Activated T-cell treated with anti-CD3 and anti-CD28 coated beads, Interleukin-2, amount 50 U/mL, for 72 hours (primary cell): Measurements from ENCODE around the gene BTBD9. TPM values are rescaled to one million over a fixed set of nuclear protein-coding genes. Genes with fewer than 3 reads are reported as not detected.
A peak's percentile ranks its signal among the peaks of the same experiment; 100 is the strongest.

ENCODE experiments used
- ATAC-seq, 2 donors: fragments of 150-1000 bp; cut with Tn5 transposase; replicated peaks in 1 of 2; 2 replicates each; pipeline ENCODE4 v1.10.0; 2021; ENCODE audit warnings: moderate library complexity in 2 of 2, mild to moderate bottlenecking in 1 of 2
- DNase-seq, 2 donors: peaks; one replicate each; pipeline ENCODE4 v3.0.0; 2021 to 2022; ENCODE audit warnings: mixed read lengths in 1 of 2
- H3K27ac Mint-ChIP-seq: one replicate; pipeline ENCODE4 v1.8.0; 2022; ENCODE audit warnings: mild to moderate bottlenecking, moderate library complexity, mixed read lengths
- H3K27me3 Mint-ChIP-seq: one replicate; pipeline ENCODE4 v1.8.0; 2022; ENCODE audit warnings: low read depth, mixed read lengths
- H3K36me3 Mint-ChIP-seq, 2 donors: one replicate each; pipeline ENCODE4 v1.8.0; 2022; ENCODE audit warnings: mixed read lengths in 2 of 2, mild to moderate bottlenecking in 1 of 2; ENCODE audit not compliant: insufficient read depth in 2 of 2
- H3K4me1 Mint-ChIP-seq: one replicate; pipeline ENCODE4 v1.8.0; 2022; ENCODE audit warnings: low read depth, mixed read lengths
- H3K4me3 Mint-ChIP-seq, 2 donors: one replicate each; pipeline ENCODE4 v1.8.0; 2022; ENCODE audit warnings: mild to moderate bottlenecking in 2 of 2, mixed read lengths in 2 of 2, moderate library complexity in 2 of 2
- H3K9me3 Mint-ChIP-seq, 2 donors: one replicate each; pipeline ENCODE4 v1.8.0; 2022; ENCODE audit warnings: mixed read lengths in 2 of 2
- total RNA-seq, 2 donors: library from RNA; stranded (reverse); gene quantifications; one replicate each; pipeline ENCODE4 v1.2.3, GENCODE V29; 2022

The BTBD9 gene
- total RNA-seq, 2 donors from 2014 or later: 19.8 to 24.9 TPM

DNA sequence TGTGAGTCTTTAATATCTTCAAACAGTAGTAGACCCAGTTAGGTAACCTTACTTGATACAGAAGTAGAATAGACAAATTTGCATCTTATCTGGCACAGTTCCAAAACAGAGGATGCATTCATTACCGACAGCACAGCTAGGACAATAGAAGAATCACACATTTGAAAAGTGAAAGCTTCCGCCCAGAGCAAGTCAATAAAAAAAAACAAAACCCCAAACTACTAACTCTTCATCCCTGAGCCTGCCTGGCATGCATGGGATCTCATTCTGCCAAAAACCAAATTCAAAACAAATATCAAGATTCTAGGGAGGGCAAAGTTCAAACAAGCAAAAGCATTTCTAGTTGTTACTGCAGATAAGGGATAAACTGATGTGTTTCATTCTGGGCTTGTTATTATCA is 235.4 kb downstream of the BTBD9 start:
- H3K4me1 Mint-ChIP-seq: peaks cover 25% of the 10 kb centered on the region
- peak overlapping the region; percentile 49 for H3K27ac Mint-ChIP-seq
- no peaks in the 10 kb centered on the region for H3K9me3 Mint-ChIP-seq
- peak overlapping the region in 1 of 2 donors; percentile 66 for H3K4me3 Mint-ChIP-seq
- H3K36me3 Mint-ChIP-seq: no peaks in the 10 kb centered on the region
- DNase-seq (no peak), ATAC-seq (peak; percentile 21 to 31)
- H3K27me3 Mint-ChIP-seq: no peaks in the 10 kb centered on the region

DNA sequence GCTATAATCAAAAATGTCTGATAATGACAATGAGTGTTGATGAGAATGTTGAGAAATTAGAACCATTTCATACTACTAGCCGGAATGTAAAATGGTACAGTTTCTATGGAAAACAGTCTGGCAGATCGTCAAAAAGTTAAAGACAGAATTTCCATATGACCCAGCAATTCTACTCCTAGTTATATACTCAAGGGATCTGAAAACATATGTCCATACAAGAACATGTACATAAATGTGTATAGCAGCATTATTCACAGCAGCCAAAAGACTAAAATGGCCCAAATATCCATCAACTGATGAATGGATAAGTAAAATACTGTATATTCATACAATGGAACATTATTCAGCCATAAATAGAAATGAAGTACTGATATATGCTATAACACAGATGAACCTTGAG is 236.2 kb downstream of the BTBD9 start:
- no peaks in the 10 kb centered on the region for H3K27me3 Mint-ChIP-seq
- H3K4me1 Mint-ChIP-seq: peaks cover 25% of the 10 kb centered on the region
- no peak overlapping the region for H3K4me3 Mint-ChIP-seq
- H3K27ac Mint-ChIP-seq: no peak overlapping the region
- no peaks in the 10 kb centered on the region for H3K36me3 Mint-ChIP-seq
- ATAC-seq: no peak
- DNase-seq: no peak
- no peaks in the 10 kb centered on the region for H3K9me3 Mint-ChIP-seq

DNA sequence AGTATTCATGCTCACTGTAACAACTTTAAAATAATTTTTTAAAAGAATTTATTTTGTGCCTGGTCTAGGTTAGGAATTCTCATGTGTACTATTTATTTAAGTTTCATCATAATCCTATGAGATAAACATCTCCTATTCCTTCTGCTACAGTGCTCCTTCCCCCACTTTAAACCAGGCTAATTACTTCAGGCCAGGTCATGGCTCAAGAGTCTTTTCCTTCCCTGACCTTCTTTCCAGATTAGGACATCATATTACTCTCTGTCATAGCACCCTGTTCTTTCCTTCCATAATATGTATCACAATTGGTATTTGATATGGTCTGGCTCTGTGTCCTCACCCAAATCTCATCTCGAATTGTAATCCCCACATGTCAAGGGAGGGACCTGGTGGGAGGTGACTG is 239.0 kb downstream of the BTBD9 start:
- ATAC-seq (no peak), DNase-seq (no peak)
- H3K36me3 Mint-ChIP-seq: no peaks in the 10 kb centered on the region
- H3K27me3 Mint-ChIP-seq: no peaks in the 10 kb centered on the region
- H3K9me3 Mint-ChIP-seq: no peaks in the 10 kb centered on the region
- H3K4me1 Mint-ChIP-seq: peaks cover 19% of the 10 kb centered on the region
- no peak overlapping the region for H3K4me3 Mint-ChIP-seq
- H3K27ac Mint-ChIP-seq: no peak overlapping the region

DNA sequence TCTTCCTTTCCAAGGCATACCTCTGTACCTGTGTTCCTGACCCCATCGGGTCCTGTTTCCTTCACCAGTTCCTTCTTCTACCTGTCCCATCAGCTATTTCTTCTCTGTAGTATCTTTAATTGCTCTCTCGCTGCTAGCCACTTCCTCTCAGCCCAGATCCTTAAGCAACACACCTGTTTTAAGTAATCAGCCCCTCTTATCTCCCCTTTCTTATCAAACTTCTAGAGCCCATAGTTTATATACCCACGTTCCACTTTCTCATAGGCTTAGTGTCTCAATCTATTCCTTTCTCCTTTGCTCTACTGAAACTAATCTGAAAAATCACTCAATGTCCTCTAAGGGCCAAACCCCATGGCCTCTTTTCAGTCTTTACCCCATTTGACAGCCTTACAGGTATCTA is 239.6 kb downstream of the BTBD9 start:
- DNase-seq: no peak
- Mint-ChIP-seq H3K27ac (no peak overlapping the region), H3K4me3 (no peak overlapping the region), H3K9me3 (no peaks in the 10 kb centered on the region), H3K27me3 (no peaks in the 10 kb centered on the region), H3K36me3 (no peaks in the 10 kb centered on the region), H3K4me1 (peaks cover 13% of the 10 kb centered on the region)
- no peak for ATAC-seq

DNA sequence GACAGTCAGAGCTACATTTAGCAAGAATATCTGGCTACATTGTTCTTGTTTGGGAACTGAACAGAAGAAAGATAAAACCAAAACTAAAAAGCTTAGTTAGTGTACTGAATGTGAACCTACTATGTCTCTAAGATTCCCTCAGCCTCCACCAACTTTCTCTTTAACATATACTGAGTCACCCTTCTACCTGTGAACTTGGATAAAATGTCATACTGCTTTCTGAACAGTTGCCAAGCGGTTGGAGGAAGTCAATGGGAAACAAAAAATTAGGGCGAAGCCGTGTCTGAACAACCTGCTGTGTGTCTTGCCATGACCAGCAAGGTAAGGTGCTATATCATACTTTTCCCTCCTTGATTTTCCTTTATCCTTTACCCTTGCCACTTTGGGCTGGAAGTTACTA is 243.5 kb downstream of the BTBD9 start:
- Mint-ChIP-seq H3K4me3 (no peak overlapping the region), H3K36me3 (no peaks in the 10 kb centered on the region), H3K27ac (no peak overlapping the region), H3K9me3 (no peaks in the 10 kb centered on the region), H3K27me3 (no peaks in the 10 kb centered on the region), H3K4me1 (peaks cover 4% of the 10 kb centered on the region)
- no peak for DNase-seq
- no peak for ATAC-seq

DNA sequence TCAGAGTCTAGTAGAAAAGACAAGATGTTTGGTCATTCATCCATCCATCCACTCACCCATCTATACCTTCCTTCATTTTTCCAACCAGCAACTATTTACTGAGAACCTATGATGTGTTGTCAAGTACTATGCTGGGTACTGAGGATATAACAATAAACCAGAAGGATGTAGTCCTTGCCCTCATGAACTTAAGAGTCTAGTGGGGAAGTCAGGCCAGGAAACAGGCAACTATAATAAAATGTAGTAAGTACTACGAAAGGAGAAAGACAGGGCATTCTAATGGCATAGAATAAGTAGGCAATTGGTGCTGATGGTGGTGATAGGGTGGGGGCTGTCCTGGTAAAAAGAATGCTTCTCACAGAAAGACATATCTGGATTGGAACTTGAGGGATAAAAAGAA is 245.7 kb downstream of the BTBD9 start:
- ATAC-seq: no peak
- Mint-ChIP-seq H3K9me3 (no peaks in the 10 kb centered on the region), H3K27ac (no peak overlapping the region), H3K4me3 (no peak overlapping the region), H3K27me3 (no peaks in the 10 kb centered on the region), H3K4me1 (peaks cover 8% of the 10 kb centered on the region), H3K36me3 (no peaks in the 10 kb centered on the region)
- no peak for DNase-seq

DNA sequence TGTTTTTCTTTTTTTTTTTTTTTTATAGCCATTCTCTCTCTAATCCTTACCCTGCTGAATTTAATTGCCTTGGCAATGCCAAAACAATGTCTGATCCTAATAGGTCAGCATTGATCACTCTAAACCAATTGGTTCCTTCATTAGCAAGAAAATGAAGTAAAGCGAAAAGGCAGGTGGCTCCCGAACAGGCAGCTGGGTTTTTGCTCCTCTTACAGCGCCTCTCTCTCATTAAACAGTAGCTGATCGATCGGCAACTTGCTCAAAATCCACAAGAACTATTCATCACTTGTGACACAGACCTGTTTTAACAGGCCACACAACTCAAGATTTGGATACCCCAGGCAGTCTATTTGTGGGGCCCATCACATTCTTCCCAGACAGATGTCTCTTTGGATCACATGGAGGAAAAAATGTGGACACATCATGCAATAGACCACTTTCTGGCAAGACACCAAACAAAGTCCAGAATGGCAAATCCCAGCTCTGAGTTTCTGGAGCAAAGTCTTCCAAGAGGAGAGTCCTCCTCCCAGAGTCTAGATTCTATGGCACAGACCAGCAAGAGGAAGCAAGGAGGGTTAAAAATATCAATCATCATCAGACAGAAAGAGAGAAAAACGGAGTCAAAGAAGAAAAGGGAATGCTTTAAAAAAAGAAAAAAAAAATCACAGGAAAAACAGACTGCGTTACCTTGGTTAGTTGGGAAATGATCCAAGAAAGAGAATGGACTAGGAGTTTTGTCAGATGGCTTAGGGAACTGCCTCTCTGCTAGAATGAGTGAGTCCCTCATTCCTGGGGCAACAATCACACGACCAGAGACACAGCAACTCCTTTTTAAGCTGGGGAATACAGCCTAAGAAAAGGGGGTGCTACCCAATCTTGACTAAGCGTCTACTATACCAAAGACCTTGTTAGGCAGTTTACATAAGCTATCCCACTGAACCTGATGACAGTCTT is 247.8 kb downstream of the BTBD9 start:
- H3K27me3 Mint-ChIP-seq: no peaks in the 10 kb centered on the region
- H3K4me1 Mint-ChIP-seq: peaks cover 8% of the 10 kb centered on the region

DNA sequence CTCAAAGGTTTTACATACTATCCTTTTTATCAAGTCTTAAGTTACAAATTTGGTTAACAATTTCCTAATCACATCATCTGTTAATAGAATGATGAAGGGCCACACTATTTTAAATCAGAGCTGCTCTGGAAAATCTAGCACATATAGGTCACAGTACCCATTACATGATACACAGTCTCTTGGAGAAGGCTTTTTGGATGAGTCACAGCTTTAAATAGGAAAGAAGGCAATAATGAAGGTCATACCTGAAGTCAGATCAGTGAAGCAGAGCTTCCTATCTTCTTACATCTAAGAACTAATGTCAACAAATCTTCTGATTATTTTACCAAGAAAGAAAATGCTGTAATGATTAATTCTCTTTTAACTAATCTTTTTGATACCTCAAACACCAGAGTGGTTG is 248.5 kb downstream of the BTBD9 start:
- no peak overlapping the region for H3K4me3 Mint-ChIP-seq
- no peaks in the 10 kb centered on the region for H3K36me3 Mint-ChIP-seq
- no peak for DNase-seq
- H3K4me1 Mint-ChIP-seq: peaks cover 8% of the 10 kb centered on the region
- no peak overlapping the region for H3K27ac Mint-ChIP-seq
- no peak for ATAC-seq
- no peaks in the 10 kb centered on the region for H3K9me3 Mint-ChIP-seq
- no peaks in the 10 kb centered on the region for H3K27me3 Mint-ChIP-seq

More for the DNA sequence above, 247.8 kb downstream of the BTBD9 start:
- ATAC-seq (no peak), DNase-seq (no peak)
- H3K9me3 Mint-ChIP-seq: no peaks in the 10 kb centered on the region
- no peak overlapping the region for H3K27ac Mint-ChIP-seq
- H3K36me3 Mint-ChIP-seq: no peaks in the 10 kb centered on the region
- H3K4me3 Mint-ChIP-seq: no peak overlapping the region

DNA sequence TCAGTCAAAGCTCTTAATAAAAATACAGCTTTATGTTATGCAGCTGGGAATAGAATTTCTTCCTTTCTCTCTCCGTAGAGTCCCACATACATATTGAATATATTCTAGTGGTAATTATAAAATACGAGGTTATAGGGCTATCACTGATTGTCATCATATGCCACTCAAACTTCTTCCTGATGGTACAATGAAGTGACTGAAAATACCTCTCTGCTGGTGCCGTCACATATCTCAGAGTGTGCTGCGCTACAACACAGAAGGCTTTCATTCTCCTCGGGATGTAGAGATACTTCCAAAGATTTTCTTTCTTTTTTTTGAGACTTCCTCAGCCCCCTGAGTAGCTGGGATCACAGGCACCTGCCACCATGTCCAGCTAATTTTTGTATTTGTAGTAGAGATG is 249.9 kb downstream of the BTBD9 start:
- no peak for DNase-seq
- Mint-ChIP-seq H3K9me3 (no peaks in the 10 kb centered on the region), H3K27me3 (no peaks in the 10 kb centered on the region), H3K36me3 (no peaks in the 10 kb centered on the region), H3K4me3 (no peak overlapping the region), H3K27ac (no peak overlapping the region), H3K4me1 (peaks cover 8% of the 10 kb centered on the region)
- no peak for ATAC-seq

DNA sequence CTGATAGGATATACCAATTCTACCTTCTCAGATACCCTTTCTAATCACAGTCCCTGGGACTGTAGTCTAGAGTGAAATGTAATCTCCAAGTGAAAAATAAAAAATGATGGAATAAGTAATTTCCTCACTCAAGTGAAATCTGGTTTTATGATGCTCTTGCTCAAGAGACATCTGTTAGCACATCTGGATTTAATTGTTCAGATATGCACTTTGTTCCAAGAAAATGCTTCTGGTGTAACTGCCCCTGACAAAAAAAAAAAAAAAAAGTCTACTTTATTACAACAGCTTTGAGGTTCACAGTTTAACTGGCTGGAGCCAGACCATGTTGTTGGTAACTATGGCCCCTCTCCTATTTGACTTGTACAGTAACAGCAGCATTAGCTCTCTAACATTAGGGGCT is 251.8 kb downstream of the BTBD9 start:
- Mint-ChIP-seq H3K36me3 (no peaks in the 10 kb centered on the region), H3K27me3 (no peaks in the 10 kb centered on the region), H3K27ac (no peak overlapping the region), H3K9me3 (no peaks in the 10 kb centered on the region), H3K4me3 (no peak overlapping the region), H3K4me1 (peaks cover 8% of the 10 kb centered on the region)
- no peak for DNase-seq
- ATAC-seq: no peak

DNA sequence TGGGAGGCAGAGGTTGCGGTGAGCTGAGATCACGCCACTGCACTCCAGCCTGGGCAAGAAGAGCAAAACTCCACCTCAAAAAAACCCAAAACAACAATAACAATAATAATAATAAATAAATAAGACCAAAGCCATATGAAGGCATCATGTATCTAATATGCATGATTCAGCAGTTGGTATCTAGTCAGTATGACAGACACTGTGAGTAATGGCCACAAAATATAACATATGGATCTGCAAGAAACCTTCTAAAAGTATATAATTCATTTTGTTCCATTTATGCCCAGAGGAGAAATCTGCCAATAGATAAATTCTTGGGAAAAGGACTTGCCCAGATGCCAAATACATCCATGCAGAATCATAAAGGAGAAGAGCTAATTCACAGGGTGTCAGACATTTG is 252.3 kb downstream of the BTBD9 start:
- no peak overlapping the region for H3K4me3 Mint-ChIP-seq
- ATAC-seq: no peak
- no peaks in the 10 kb centered on the region for H3K9me3 Mint-ChIP-seq

DNA sequence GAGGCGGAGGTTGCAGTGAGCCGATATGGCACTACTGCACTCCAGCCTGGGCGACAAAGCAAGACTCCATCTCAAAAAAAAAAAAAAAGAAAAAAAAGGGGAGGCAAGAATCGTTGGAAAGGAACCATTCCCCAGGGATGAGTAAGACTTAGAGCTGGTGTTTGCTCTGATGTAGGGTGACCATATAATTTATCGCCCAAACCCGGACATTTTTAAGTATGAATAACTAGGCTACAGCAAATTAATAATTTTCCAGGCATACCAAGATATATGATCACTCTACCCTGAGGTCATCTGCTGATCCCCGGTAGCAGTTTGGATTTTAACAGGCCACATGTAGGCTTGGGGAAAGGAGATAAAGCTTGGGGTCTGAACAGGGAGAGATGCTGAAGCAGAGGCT is 260.9 kb downstream of the BTBD9 start:
- H3K36me3 Mint-ChIP-seq: no peaks in the 10 kb centered on the region
- ATAC-seq: no peak
- DNase-seq: no peak
- no peak overlapping the region for H3K4me3 Mint-ChIP-seq
- no peaks in the 10 kb centered on the region for H3K27me3 Mint-ChIP-seq
- no peaks in the 10 kb centered on the region for H3K9me3 Mint-ChIP-seq
- no peaks in the 10 kb centered on the region for H3K4me1 Mint-ChIP-seq
- no peak overlapping the region for H3K27ac Mint-ChIP-seq

More for the DNA sequence above, 252.3 kb downstream of the BTBD9 start:
- no peaks in the 10 kb centered on the region for H3K27me3 Mint-ChIP-seq
- H3K36me3 Mint-ChIP-seq: no peaks in the 10 kb centered on the region
- no peak overlapping the region for H3K27ac Mint-ChIP-seq
- DNase-seq: no peak
- peaks cover 8% of the 10 kb centered on the region for H3K4me1 Mint-ChIP-seq

DNA sequence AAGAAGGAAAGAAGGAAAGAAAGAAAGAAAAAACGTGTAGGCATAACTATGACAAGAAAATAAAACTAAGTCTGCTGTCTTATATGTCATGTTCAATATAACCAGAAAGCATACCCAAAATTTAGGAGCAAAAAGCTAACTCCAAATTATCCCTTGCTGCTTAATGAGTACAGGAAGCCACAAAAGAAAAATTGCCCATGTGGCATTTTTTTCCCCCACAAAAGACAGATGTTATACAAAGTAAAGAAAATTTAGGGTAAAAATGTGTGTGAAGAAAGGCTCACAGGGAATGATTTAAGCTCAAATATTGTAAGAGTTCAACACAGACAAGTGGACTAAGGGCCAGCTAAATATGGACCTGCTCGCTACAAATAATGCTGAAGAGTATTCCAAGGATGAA is 263.8 kb downstream of the BTBD9 start:
- ATAC-seq (no peak), DNase-seq (no peak)
- H3K27ac Mint-ChIP-seq: no peak overlapping the region
- no peaks in the 10 kb centered on the region for H3K9me3 Mint-ChIP-seq
- no peaks in the 10 kb centered on the region for H3K36me3 Mint-ChIP-seq
- H3K4me1 Mint-ChIP-seq: no peaks in the 10 kb centered on the region
- no peak overlapping the region for H3K4me3 Mint-ChIP-seq
- no peaks in the 10 kb centered on the region for H3K27me3 Mint-ChIP-seq

DNA sequence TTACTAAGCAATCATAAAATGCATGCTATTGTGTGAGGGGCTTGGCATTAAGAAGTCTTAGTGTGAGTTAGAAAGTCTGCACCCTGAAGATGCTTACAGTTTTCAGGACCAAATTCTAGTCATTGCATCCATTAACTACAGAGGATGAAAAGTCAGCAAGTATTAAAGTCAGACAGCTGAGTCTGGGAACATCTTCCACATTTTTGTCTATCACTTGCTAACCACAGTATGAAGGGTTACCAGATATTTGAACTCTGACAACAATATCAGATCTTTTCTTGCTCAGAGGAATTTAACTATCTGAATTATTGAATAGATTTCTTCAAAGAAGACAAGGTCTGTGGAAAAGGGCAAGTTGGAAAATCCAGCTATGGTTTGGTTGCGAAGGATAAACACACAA is 264.4 kb downstream of the BTBD9 start:
- H3K27me3 Mint-ChIP-seq: no peaks in the 10 kb centered on the region
- no peak overlapping the region for H3K27ac Mint-ChIP-seq

More for the DNA sequence above, 264.4 kb downstream of the BTBD9 start:
- no peak overlapping the region for H3K4me3 Mint-ChIP-seq
- no peaks in the 10 kb centered on the region for H3K4me1 Mint-ChIP-seq
- no peak for ATAC-seq
- H3K36me3 Mint-ChIP-seq: no peaks in the 10 kb centered on the region
- H3K9me3 Mint-ChIP-seq: no peaks in the 10 kb centered on the region
- DNase-seq: no peak
